NCI-H146 treated with DMSO at 0.1 percent for 48 hours (cell line): ENCODE measurements around the gene CLEC4D.
"Not testable (repeated sequence)": the region's sequence is repeated elsewhere in the genome, so short reads cannot be mapped to it uniquely, and the experiment has no call there.

Experiments
- DNase-seq: peaks from one replicate; lab custom pipeline; 2025; ENCODE audit not compliant: unreplicated experiment; lab: John Stamatoyannopoulos, UW

Gene CLEC4D

GRCh38 chr12:8513256-8513655 lies at the start of gene CLEC4D:
TSS of gene CLEC4D (plus strand) at chr12:8513503. CDS start at chr12:8513733, 230 bp downstream.
- no peak for DNase-seq

GRCh38 chr12:8465301-8465996 lies 47.9 kb upstream of the CLEC4D start:
- DNase-seq, result no peak

GRCh38 chr12:8466241-8466640 lies 47.1 kb upstream of the CLEC4D start:
- DNase-seq, result no peak

- DNase-seq, result no peak
These were observed 42.2 kb upstream of the CLEC4D start for GRCh38 chr12:8471090-8471489.

- no peak for DNase-seq
These were observed 37.6 kb upstream of the CLEC4D start for GRCh38 chr12:8475508-8476203.

GRCh38 chr12:8482571-8483061 lies 30.7 kb upstream of the CLEC4D start:
- DNase-seq, result no peak

- DNase-seq, result no peak
These were observed 30.2 kb upstream of the CLEC4D start for GRCh38 chr12:8483079-8483478.

- no peak for DNase-seq
These were observed 21.4 kb upstream of the CLEC4D start for GRCh38 chr12:8491646-8492530.

GRCh38 chr12:8493084-8493483 lies 20.2 kb upstream of the CLEC4D start:
- DNase-seq, result no peak

GRCh38 chr12:8495671-8496070 lies 17.6 kb upstream of the CLEC4D start:
- DNase-seq, result not testable (repeated sequence)

GRCh38 chr12:8496074-8496473 lies 17.2 kb upstream of the CLEC4D start:
- DNase-seq, result not testable (repeated sequence)

GRCh38 chr12:8499616-8500015 lies 13.7 kb upstream of the CLEC4D start:
- DNase-seq, result no peak

GRCh38 chr12:8501720-8502119 lies 11.6 kb upstream of the CLEC4D start:
- no peak for DNase-seq

- no peak for DNase-seq
These were observed 9.0 kb upstream of the CLEC4D start for GRCh38 chr12:8504351-8504750.

GRCh38 chr12:8507596-8507995 lies 5.7 kb upstream of the CLEC4D start:
- DNase-seq, result no peak

GRCh38 chr12:8508223-8508622 lies 5.1 kb upstream of the CLEC4D start:
- no peak for DNase-seq

GRCh38 chr12:8508910-8509841 lies 4.1 kb upstream of the CLEC4D start:
- no peak for DNase-seq

GRCh38 chr12:8517971-8518370 lies 4.7 kb downstream of the CLEC4D start:
- DNase-seq, result no peak

- DNase-seq, result no peak
These were observed 5.9 kb downstream of the CLEC4D start for GRCh38 chr12:8519171-8519570.
